ENCODE data around the gene ARL4A.

DNA sequence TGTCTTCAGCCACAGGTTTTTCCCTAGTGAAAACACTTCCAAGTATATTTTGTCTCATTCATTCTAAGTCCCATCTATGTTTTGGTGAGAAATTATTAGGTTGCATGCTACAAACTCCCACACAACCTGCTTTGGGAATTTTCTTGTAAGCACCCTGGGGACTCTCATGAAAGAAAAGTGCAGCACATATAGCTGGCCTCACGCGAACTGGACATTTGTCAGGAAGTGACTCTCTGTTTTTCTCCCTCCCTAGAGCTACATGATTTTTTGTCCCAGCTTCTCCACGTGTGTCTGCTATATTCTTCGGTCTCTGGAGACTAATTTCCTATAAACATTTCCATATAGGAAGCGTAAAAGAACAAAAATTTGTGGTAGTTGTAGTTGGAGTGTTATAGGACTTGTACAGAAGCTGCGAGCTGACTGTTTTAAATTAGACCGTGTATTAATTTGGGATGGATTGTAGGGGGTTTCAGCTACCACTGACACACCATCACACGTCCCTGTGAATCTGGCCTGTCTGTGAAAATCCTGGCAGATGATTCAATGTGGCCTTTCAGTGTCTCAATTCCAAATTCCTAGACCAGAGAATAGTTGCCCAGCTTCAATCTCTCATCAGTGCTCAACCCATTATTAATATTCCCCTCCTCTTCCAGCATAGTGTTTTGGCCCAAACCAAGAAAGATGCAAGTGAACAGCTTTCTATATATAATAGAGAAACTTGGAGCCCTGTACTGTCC lies 40.2 kb downstream of the ARL4A start:
- TF ChIP-seq, protein P1, sequence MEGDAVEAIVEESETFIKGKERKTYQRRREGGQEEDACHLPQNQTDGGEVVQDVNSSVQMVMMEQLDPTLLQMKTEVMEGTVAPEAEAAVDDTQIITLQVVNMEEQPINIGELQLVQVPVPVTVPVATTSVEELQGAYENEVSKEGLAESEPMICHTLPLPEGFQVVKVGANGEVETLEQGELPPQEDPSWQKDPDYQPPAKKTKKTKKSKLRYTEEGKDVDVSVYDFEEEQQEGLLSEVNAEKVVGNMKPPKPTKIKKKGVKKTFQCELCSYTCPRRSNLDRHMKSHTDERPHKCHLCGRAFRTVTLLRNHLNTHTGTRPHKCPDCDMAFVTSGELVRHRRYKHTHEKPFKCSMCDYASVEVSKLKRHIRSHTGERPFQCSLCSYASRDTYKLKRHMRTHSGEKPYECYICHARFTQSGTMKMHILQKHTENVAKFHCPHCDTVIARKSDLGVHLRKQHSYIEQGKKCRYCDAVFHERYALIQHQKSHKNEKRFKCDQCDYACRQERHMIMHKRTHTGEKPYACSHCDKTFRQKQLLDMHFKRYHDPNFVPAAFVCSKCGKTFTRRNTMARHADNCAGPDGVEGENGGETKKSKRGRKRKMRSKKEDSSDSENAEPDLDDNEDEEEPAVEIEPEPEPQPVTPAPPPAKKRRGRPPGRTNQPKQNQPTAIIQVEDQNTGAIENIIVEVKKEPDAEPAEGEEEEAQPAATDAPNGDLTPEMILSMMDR (IDR thresholded peaks at IDR 0.05), result no peak
- TF ChIP-seq POLR2A (IDR thresholded peaks at IDR 0.05), result no peak
- no peak for TF ChIP-seq EP300 (IDR thresholded peaks at IDR 0.05)
- TF ChIP-seq POLR2AphosphoS5 (IDR thresholded peaks at IDR 0.05), result no peak
